ENCODE data around the gene HRNR.
A peak's percentile ranks its signal among the peaks of the same experiment; 100 is the strongest.

Gene HRNR

DNA sequence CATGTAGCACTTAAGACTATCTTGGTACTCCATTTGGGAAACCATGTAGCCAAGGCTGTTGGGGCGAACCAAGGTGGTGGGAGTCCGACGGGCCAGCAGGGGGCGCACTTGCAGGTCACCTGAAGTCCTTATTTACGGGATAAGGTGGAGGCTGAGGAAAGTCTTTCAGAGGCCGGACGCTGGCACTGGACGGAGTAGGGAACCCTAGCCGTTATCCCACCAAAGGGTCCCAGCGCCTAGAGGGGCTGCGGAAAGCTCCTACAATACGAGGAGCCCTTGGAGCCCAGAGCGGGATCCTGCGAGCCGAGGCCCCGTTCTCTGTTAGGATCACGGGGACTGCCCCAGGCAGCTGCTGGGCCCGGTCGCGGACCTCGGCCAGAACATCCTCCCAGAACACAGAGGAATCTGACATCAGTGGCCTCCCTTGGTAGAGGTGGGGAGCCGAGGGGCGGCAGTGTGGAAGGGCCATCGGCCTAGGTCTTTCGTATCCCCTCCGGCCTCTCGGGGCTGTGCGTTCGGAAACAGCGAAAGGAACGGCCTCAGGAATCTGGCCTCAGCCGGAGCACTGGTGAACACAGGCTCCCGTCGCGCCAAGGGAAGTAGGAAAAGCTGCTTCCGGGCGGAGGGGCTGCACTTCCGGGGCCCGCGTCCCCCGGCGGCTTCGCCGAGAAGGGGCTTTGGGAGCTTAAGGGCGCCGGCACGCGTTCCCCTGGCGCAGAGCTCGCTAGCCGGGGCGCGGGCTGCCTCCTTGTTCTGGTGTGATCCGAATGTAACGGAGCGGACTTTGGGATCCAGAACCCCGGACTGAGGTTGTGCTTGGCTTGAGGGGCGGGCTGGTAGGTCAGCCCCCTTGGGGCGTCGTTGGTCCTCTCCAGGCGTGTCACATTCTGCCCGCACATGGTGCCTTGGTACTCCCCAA is 35.1 kb downstream of the HRNR start:
- DNase-seq: peak; percentile 66

DNA sequence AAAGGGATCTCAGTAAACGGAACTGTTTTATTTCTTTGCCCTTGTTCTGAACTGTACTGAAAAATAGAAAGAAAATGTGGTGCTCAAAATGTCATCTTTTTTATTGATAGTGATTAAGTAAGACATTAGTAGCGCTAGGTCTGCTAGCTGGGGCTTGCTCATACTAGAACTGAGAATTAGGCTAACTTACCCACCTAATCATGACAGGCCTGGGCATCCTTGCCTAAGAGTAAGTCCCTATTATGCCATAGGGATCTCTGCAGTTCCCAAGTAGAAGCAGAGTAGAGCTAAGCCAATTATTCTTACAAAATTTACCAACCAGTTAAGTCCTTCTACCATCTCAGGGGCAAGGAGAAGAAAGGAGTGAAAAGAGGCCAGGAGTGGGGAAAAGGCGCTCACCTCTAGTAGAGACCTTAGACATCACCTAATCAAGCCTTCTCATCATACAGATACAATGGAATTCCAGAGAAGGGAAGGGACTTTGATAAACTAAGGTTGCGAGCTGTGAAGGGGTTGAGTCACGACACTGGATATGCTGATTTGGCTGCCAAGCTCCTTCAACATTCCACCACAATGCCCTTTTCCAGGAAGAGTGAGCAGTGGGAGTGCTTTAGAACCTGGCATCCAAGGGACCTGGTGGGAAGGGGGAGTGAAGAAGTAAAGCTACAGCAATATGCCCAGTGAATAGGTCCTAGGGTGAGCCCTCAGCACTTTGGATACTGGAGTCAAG is 37.3 kb downstream of the HRNR start:
- DNase-seq: no peak

DNA sequence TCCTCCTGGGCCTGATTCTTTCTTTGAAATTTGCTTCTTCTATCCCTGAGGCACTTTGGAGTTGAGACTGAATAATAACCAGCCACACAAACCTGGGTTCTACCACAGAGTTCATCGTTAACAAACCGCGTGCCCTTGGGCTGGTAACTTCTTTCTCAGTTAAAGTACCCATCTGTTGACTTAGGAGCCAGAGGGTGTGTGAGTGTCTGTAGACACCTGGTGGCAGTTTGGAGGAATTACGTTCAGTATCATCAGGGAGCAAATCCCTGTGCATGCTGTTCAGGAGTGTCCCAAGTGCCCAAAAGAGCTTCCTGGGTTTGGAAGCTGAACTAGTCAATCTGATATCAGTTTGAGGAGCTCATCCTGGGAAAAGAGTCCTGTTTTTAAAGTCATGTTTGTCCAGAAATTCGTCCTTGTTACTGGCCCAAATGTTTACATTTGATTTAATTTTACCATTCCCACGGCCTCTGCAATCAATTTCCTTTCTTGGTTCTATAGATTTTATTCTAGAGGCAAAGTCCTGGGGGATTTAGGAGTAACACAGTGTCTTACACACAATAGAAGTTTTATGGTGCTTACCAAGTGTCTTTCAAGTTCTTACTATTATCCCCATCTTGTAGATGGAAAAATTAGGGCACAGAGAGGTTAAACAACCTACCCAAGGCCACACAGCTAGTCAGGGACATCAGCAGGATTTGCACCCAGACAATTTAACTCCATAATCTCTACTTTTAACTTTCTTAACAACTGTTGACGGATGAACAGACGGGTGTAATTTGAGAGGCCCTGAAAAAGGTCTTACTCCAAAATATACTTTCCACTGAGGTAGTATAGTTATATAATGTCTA is 38.2 kb downstream of the HRNR start:
- peak; percentile 51 for DNase-seq

DNA sequence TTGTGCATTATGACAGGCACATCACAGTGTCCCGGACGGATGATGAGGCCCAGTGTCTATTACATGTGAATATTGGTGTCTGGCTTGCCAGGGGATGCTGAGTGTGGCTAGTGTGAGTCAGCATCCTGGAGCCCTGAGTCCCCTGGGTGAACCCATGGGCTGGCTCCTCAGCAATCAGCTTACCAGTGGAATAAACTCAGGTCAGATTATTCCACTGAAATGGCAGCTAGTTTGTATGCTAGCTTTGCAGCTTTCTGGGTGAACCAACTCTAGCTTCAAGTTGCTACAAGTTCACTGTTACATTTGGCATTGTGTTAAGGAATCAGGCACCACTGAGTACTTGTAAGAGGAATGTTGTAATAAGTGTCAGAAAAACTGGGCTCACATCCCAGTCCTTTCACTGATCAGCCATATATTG is 41.0 kb downstream of the HRNR start:
- no peak for DNase-seq

DNA sequence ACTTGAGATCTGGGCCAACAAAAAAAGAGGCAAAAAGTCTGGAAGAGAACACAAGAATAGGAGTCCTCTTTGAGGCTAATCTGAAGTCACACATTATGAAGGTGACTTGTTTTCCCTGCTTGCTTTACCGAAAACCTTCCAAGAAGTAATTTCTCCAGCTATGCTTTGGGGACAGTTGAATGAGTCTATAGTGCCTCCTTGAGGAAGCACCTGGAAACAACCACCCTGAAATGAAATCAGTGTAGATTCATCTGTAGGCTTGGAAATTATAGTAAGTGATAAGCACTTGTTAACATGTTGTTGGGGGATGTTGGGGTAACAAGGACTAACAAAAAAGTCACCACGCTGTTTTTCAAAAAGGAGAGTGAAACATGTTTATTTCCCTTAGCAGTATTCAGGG is 41.6 kb downstream of the HRNR start:
- no peak for DNase-seq

DNA sequence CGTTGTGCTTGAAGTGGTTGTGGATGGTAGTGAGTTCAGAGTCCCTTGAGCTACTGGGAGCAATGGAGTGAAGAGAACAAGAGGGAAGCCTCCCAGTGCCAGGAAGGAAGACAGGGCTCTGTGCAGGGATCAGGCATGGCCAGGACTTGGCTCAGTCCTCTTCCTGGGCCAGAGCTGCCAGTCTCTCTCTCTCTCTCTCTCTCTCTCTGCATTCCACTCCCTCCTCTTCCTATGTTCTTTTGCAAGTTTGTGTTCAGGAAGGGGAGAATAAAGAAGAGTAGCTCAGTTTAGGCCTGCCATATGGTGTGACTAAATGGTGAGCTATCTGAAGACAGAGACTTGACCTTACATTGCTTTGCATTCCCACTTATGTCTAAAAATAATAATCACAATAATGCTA is 44.4 kb downstream of the HRNR start:
- DNase-seq: no peak

DNA sequence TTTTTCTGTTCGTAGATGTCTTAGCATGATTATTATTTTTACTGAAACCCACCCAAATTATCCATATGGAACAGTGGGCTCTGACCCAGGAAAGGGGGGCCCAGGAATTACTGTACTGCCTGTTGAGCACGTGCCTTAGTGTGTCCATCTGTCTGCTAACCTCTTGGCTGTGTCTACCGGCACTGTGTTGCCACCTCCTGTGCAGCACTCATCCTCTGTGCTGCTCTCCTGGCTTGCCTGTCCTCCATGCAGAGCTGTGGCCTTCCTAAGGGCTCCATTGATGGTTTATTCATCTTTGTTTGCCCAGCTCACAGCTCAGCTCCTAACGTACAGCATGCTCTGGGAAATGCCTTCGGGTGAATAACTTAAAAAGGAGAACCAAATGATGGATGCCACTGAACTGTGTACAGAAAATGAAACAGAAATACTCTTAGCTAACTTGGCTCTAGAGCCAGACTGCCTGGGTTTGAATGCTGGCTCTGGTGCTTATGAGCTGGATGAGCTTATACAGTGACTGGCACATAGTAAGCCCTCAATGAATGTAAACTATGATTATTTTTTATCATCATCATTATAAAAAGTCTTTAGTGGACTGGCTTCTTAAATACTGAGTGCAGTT is 53.6 kb downstream of the HRNR start:
- DNase-seq: no peak

DNA sequence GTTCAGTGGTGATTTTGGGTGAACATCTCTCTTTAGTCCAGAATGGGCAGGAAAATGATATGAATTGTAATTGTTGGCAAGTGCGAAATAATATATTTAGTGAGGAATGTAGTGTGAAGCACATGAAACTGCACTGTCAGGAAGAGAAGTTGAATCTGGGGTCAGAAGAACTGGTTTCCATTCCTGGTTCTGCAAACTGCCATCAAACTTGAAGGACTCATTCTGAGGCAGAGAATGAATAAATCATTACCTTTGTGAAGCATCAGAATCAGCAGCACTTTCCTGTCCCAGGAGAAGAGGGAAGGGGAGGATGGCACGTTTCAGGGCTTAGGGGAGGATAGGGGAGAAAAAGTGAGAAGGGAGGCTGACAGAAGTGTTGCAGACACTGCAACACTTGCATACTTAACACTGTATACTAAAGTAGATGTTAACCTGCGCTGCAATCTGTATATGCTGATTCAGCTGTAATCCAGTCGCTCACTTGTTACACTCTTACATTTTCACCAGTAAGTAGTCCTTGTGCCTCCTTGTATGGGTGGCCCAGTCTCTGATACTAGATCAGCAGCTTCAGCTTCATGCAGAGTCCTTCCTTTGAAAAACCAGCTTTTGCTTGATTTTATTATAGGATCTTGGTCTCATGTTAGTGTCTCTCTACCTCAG is 54.5 kb downstream of the HRNR start:
- DNase-seq: no peak

DNA sequence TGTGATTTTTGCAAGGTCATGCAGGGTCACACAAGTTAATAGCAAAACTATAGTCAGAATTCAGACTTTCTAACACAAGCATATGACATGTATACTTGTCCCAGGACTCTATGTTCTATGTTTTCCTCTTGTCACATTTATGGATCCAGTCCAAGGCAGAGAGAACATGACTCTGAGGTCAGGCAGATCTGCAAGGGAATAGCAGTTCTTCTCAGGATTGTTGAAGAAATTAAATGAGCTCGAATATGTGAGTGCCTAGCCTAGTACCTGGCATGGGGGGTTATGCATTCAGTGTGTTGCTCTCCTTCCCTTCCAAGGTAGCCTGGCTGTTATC is 55.5 kb downstream of the HRNR start:
- DNase-seq: no peak

- no peak for DNase-seq
Observed at GRCh38 chr1:152167835-152168534, 56.0 kb downstream of the HRNR start.

DNA sequence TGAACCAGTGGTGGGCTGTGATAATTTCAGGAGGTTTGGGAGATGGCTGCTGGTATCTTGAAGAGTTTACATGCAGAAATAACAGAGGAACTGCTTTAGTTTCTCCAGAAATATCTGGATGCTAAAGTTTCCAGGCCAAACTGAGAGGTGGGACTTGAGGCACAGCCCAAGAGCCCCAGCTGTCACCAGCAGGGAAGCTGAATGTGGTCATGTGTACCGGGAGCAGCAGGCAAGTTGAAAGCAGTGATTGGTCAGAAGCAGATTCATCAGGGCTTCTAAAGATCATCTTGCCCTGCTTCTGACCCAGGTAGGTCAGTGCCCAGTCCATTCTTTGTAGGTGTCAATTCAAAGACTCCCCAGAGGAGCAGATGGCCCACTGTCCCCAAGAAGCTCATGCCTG is 57.0 kb downstream of the HRNR start:
- DNase-seq: no peak

DNA sequence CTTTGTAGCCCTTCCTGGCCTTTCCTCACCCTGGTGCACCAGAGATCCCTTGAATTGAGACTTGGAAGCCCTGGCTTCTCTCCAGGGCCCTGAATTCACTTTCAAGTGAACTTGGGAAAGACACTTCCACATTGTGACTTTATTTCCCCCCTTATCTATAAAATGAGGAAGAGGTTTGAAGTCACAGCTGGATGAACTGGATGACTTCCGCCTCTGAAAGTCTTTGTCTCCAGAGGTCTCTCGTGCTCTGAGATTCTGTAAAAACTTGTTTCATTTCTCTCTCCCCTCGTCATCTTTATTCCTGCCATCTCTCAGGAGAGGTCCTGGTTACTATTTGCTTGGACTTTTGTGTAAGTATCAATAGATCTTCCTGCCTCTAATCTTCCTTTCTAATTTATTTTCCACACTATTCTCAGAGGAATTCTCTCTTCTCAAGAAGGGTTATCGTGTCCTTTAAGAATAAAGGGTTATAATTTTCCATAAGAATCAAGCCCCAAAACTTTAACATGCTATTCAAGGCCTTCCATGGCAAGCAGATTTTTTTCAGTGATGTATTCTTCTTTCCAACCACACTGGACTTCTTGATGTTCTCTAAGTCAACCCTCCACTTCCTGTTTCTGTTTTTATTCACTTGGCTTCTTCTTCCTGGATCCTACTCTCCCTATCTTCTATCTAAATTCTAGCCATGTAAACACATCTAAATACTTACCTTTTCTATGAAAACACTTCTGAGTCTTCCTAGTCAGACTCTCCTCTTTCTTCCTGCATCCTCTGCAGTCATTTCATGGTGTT is 58.5 kb downstream of the HRNR start:
- no peak for DNase-seq

- DNase-seq: no peak
Observed at GRCh38 chr1:152164517-152165136, 59.4 kb downstream of the HRNR start.

DNA sequence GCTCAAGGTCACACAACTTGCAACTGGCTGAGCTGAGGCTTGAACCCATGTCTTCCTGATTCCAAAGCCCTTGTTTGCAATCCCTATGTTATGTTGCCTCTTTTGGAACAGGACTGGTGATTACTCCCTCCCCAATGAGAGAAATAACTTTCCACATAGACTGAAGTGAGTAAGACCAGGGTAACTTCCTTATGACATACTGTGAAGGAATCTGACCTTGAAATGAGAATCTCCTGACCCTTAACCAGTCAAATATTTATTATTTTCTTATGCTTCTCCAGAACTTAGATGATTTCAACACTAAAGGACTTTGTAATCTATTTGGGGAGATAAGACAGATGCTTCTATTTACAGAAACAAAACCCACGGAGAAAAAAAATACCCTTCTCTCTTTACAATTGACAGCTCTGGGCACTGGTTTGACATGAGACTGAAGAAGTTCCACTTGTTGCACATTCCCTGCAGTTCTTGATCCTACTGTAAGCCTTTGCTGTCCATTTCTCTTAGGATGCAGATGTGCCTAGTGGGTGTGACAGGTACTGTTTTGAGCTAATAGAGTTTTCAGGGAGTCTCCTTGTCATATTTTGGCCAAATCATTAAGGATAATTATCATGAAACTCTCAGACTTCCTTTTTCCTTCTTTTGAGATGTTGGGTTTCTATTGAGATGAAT is 61.1 kb downstream of the HRNR start:
- no peak for DNase-seq
